B cell (primary cell): Measurements from ENCODE around the gene SLC7A9. TPM values are rescaled to one million over a fixed set of nuclear protein-coding genes. Genes with fewer than 3 reads are reported as not detected.

Source experiments
- ATAC-seq: fragments of 200-7000 bp; cut with Tn5 transposase; one replicate; pipeline ENCODE4 v1.10.0; 2021; ENCODE audit warnings: low read depth, mild to moderate bottlenecking, moderate number of reproducible peaks, moderate library complexity
- CTCF ChIA-PET: fragments of 350-600 bp; sonication (Branson Sonifier 250); formaldehyde crosslinking; loops from one replicate; lab custom pipeline; 2021; ENCODE audit warnings: antibody characterized with exemption, inconsistent platforms; lab: Charles Lee
- POLR2A ChIA-PET: fragments of 350-600 bp; sonication (Branson Sonifier 250); formaldehyde crosslinking; loops from one replicate; lab custom pipeline; 2021; ENCODE audit warnings: antibody characterized with exemption; lab: Charles Lee
- DNase-seq: peaks from one replicate; pipeline ENCODE4 v3.0.0; 2013
- H2AFZ ChIP-seq: 2 replicates; pipeline ENCODE4 v1.6.1; 2012; ENCODE audit warnings: mild to moderate bottlenecking, low read depth, low read length; ENCODE audit not compliant: insufficient read depth, poor library complexity, severe bottlenecking
- H3K27ac ChIP-seq, 2 donors: 1 replicate in 1 of 2; 2 replicates in 1 of 2; pipeline ENCODE4 v1.5.1; 2012 to 2013; ENCODE audit warnings: low read length in 2 of 2, mild to moderate bottlenecking in 2 of 2, moderate library complexity in 1 of 2
- H3K27me3 ChIP-seq, 4 experiments: fragments of 200-600 bp in 1 of 4; sonication (generic) in 1 of 4; replicated peaks in 1 of 4; 1 replicate in 2 of 4; 2 replicates in 2 of 4; pipeline versions ENCODE4 v1.6.1 to v1.7.0; 2013 to 2016; ENCODE audit warnings: low read length in 3 of 4, mild to moderate bottlenecking in 2 of 4, mixed read lengths in 1 of 4, moderate library complexity in 1 of 4; ENCODE audit not compliant: insufficient read depth in 4 of 4, control insufficient read depth in 3 of 4; ENCODE audit errors: control extremely low read depth in 1 of 4
- H3K36me3 ChIP-seq, 2 experiments: replicated peaks in 1 of 2; 1 replicate in 1 of 2; 2 replicates in 1 of 2; pipeline versions ENCODE4 v1.6.1 to v1.7.1; 2013; ENCODE audit warnings: low read length in 1 of 2; ENCODE audit not compliant: insufficient read depth in 2 of 2, control insufficient read depth in 1 of 2; ENCODE audit errors: control extremely low read depth in 1 of 2, extremely low read depth in 1 of 2
- H3K4me1 ChIP-seq, 2 donors: fragments of 200-600 bp in 1 of 2; sonication (generic) in 1 of 2; 1 replicate in 1 of 2; 2 replicates in 1 of 2; pipeline versions ENCODE4 v1.5.1 to v1.6.1; 2013 to 2017; ENCODE audit warnings: low read length in 2 of 2; ENCODE audit not compliant: control insufficient read depth in 2 of 2, insufficient read depth in 2 of 2
- H3K4me2 ChIP-seq: replicated peaks from 2 replicates; pipeline ENCODE3; 2012; ENCODE audit warnings: mild to moderate bottlenecking, low read depth, low read length; ENCODE audit not compliant: poor library complexity, severe bottlenecking
- H3K4me3 ChIP-seq, 5 experiments: fragments of 200-600 bp in 1 of 5; sonication (generic) in 1 of 5; 1 replicate in 3 of 5; 2 replicates in 2 of 5; pipeline versions ENCODE4 v1.5.1 to v1.7.0; 2011 to 2016; ENCODE audit warnings: low read length in 4 of 5, mild to moderate bottlenecking in 4 of 5, low read depth in 2 of 5, control low read depth in 1 of 5, moderate library complexity in 1 of 5; ENCODE audit not compliant: insufficient read depth in 1 of 5; ENCODE audit errors: control extremely low read depth in 1 of 5, extremely low read depth in 1 of 5
- H3K79me2 ChIP-seq: fragments of 200-600 bp; sonication (generic); one replicate; pipeline ENCODE4 v1.6.0; 2016; ENCODE audit warnings: low read length; ENCODE audit not compliant: control insufficient read depth, insufficient read depth
- H3K9ac ChIP-seq: fragments of 200-600 bp; sonication (generic); 2 replicates; pipeline ENCODE4 v1.6.1; 2017; ENCODE audit warnings: mild to moderate bottlenecking, low read length, moderate library complexity
- H3K9me3 ChIP-seq, 3 donors: one replicate each; pipeline versions ENCODE4 v1.6.1 to v1.7.1; 2013; ENCODE audit warnings: low read length in 2 of 3; ENCODE audit not compliant: control insufficient read depth in 2 of 3, insufficient read depth in 1 of 3; ENCODE audit errors: control extremely low read depth in 1 of 3
- H4K20me1 ChIP-seq: 2 replicates; pipeline ENCODE4 v1.6.0; 2012; ENCODE audit warnings: mild to moderate bottlenecking, low read length; ENCODE audit not compliant: insufficient read depth, control insufficient read depth, poor library complexity, severe bottlenecking
- H3K27ac Mint-ChIP-seq: one replicate; pipeline ENCODE4 v1.8.0; 2021; ENCODE audit warnings: mixed read lengths
- H3K27me3 Mint-ChIP-seq: one replicate; pipeline ENCODE4 v1.8.0; 2021; ENCODE audit warnings: mixed read lengths
- H3K4me1 Mint-ChIP-seq: one replicate; pipeline ENCODE4 v1.8.0; 2021; ENCODE audit warnings: mixed read lengths
- H3K4me3 Mint-ChIP-seq: one replicate; pipeline ENCODE4 v1.8.0; 2021; ENCODE audit warnings: mixed read lengths
- H3K9me3 Mint-ChIP-seq: one replicate; pipeline ENCODE4 v1.8.0; 2022; ENCODE audit warnings: mixed read lengths; ENCODE audit not compliant: insufficient read depth
- EZH2 ChIP-seq: IDR thresholded peaks from 2 replicates; pipeline ENCODE4 v1.6.1; 2012; ENCODE audit warnings: borderline replicate concordance, low read depth, mild to moderate bottlenecking, moderate library complexity, low read length; ENCODE audit not compliant: insufficient read depth, poor library complexity, severe bottlenecking
- WGBS: methylation state at CpG from one replicate; pipeline ENCODE4 v1.1.5; 2013; ENCODE audit warnings: missing lambda C conversion rate; ENCODE audit not compliant: insufficient coverage; 5-methylcytosine and 5-hydroxymethylcytosine counted together
- intact Hi-C: fragments of 100-400 bp; cut with micrococcal nuclease; formaldehyde crosslinking; loops from one replicate; pipeline ENCODE4 v1.10.0; 2022
- polyA plus RNA-seq: library from polyadenylated mRNA; depleted of rRNA; stranded (reverse); fragments of >200 nt; gene quantifications from 2 replicates; pipeline ENCODE4 v1.2.3, GENCODE V29; 2012
- total RNA-seq, 2 donors: library from RNA; stranded (reverse); fragments of 120-200 nt in 1 of 2; gene quantifications; 1 replicate in 1 of 2; 2 replicates in 1 of 2; pipeline versions ENCODE4 v1.2.3 to v1.2.4, GENCODE V29; 2013 to 2022
- TF ChIP-seq, protein P1 (sequence below): fragments of 200-600 bp; IDR thresholded peaks from one replicate; pipeline ENCODE4 v1.8.0; 2022; ENCODE audit warnings: antibody characterized with exemption, mild to moderate bottlenecking

The SLC7A9 gene
- total and polyA plus RNA-seq, 2 donors (not counting 1 experiment from before 2014, with no cell fraction given): 0.19 to 0.62 TPM

DNA sequence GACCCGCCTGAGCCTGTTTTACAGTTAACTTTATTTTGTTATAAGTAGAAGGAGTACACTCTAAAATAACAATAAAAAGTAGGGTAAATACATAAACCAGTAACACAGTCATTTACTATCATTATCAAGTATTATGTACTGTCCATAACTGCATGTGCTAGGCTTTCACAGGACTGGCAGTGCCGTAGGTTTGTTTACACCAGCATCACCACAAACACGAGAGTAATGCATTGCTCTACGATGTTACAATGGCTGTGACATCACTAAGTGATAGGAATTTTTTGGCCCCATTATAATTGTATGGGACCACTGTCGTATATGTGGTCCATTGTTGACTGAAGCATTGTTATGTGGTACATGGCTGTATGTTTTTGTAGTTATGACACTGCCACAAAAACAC lies 41.3 kb upstream of the SLC7A9 start:
- CTCF ChIA-PET: no interaction called here
- 100% methylated on average over 2 of the region's 5 CpGs for WGBS

DNA sequence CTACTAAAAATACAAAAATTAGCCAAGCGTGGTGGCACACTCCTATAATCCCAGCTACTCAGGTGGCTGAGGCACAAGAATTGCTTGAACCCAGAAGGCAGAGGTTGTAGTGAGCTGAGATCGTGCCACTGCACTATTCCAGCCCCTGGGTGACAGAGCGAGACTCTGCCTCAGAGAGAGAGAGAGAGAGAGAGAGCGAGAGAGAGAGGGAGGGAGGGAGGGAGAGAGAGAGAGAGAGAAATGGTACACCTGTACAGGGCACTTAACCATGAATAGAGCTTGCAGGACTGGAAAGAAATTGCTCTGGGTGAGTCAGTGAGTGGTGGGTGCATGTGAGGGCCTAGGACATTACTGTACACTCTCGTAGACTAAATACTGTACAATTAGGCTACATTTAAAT lies 40.5 kb upstream of the SLC7A9 start:
- Mint-ChIP-seq H3K27me3 (no peaks in the 10 kb centered on the region), H3K4me1 (no peaks in the 10 kb centered on the region), H3K9me3 (peaks cover 4% of the 10 kb centered on the region), H3K27ac (no peak overlapping the region), H3K4me3 (no peak overlapping the region)
- WGBS: 100% methylated on average over 1 of the region's 5 CpGs
- H3K36me3 ChIP-seq: peaks cover 6 to 9% of the 10 kb centered on the region in 2 experiments
- H3K79me2 ChIP-seq: no peaks in the 10 kb centered on the region
- ChIA-PET CTCF (no interaction called here), POLR2A (no interaction called here)
- no peak overlapping the region for H3K4me3 ChIP-seq
- DNase-seq: no peak
- H3K4me2 ChIP-seq: no peak overlapping the region
- no peaks in the 10 kb centered on the region for H4K20me1 ChIP-seq
- ATAC-seq: no peak
- TF ChIP-seq, protein P1, sequence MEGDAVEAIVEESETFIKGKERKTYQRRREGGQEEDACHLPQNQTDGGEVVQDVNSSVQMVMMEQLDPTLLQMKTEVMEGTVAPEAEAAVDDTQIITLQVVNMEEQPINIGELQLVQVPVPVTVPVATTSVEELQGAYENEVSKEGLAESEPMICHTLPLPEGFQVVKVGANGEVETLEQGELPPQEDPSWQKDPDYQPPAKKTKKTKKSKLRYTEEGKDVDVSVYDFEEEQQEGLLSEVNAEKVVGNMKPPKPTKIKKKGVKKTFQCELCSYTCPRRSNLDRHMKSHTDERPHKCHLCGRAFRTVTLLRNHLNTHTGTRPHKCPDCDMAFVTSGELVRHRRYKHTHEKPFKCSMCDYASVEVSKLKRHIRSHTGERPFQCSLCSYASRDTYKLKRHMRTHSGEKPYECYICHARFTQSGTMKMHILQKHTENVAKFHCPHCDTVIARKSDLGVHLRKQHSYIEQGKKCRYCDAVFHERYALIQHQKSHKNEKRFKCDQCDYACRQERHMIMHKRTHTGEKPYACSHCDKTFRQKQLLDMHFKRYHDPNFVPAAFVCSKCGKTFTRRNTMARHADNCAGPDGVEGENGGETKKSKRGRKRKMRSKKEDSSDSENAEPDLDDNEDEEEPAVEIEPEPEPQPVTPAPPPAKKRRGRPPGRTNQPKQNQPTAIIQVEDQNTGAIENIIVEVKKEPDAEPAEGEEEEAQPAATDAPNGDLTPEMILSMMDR: no peak
- TF ChIP-seq EZH2: no peak
- H3K27ac ChIP-seq: no peak overlapping the region
- H2AFZ ChIP-seq: no peak overlapping the region
- intact Hi-C loops: no loop called here
- H3K27me3 ChIP-seq: no peaks in the 10 kb centered on the region
- no peaks in the 10 kb centered on the region for H3K4me1 ChIP-seq
- peaks cover 0 to 9% (median 5%) of the 10 kb centered on the region in 3 donors for H3K9me3 ChIP-seq
- H3K9ac ChIP-seq: no peak overlapping the region

More for the DNA sequence above, 41.3 kb upstream of the SLC7A9 start:
- POLR2A ChIA-PET: no interaction called here
- Mint-ChIP-seq H3K4me3 (no peak overlapping the region), H3K27me3 (no peaks in the 10 kb centered on the region), H3K9me3 (peaks cover 3% of the 10 kb centered on the region), H3K4me1 (no peaks in the 10 kb centered on the region), H3K27ac (no peak overlapping the region)
- Histone ChIP-seq H3K36me3 (peaks cover 6 to 13% of the 10 kb centered on the region in 2 experiments), H2AFZ (no peak overlapping the region), H3K4me2 (no peak overlapping the region), H3K27me3 (no peaks in the 10 kb centered on the region), H3K9me3 (peaks cover 0 to 5% (median 2%) of the 10 kb centered on the region in 3 donors), H3K4me1 (no peaks in the 10 kb centered on the region), H3K9ac (no peak overlapping the region), H3K79me2 (no peaks in the 10 kb centered on the region), H3K27ac (no peak overlapping the region), H3K4me3 (no peak overlapping the region), H4K20me1 (no peaks in the 10 kb centered on the region)
- ATAC-seq: no peak
- no peak for DNase-seq
- intact Hi-C loops: no loop called here
- no peak for TF ChIP-seq EZH2
- TF ChIP-seq, protein P1: no peak
